ENCODE data around the gene CMSS1. TPM values are rescaled to one million over a fixed set of nuclear protein-coding genes. Genes with fewer than 3 reads are reported as not detected.

The CMSS1 gene
- 10 to 100 TPM; 18.5 to 27.6 TPM for total RNA-seq
- long read RNA-seq, donor 1, partial matches to known transcripts, result 0 of 7 reads
- long read RNA-seq, donor 1, other reads (novel, unspliced or antisense), result 7 of 7 reads
- long read RNA-seq, donor 2, partial matches to known transcripts, result 1 of 95 reads
- long read RNA-seq, donor 2, other reads (novel, unspliced or antisense), result 94 of 95 reads

- intact Hi-C loops (cut with DNase I), result no loop called here
- DNase-seq (ENCODE audit: low spot score), result peak; percentile 98
Observed at GRCh38 chr3:99817437-99818240, at the start of gene CMSS1. Gene CMSS1, plus strand, starts transcription at chr3:99817862.

- intact Hi-C loops (cut with DNase I), result no loop called here
- no peak for DNase-seq (ENCODE audit: low spot score)
Observed at GRCh38 chr3:99768126-99768525, 49.5 kb upstream of the CMSS1 start.

- intact Hi-C loops (cut with DNase I), result no loop called here
- DNase-seq (ENCODE audit: low spot score), result no peak
Observed at GRCh38 chr3:99768808-99769501, 48.7 kb upstream of the CMSS1 start.

GRCh38 chr3:99772171-99772570 lies 45.5 kb upstream of the CMSS1 start:
- intact Hi-C loops (cut with DNase I), result no loop called here
- no peak for DNase-seq (ENCODE audit: low spot score)

- DNase-seq (ENCODE audit: low spot score), result no peak
- intact Hi-C loops (cut with DNase I), result no loop called here
Observed at GRCh38 chr3:99772671-99773070, 45.0 kb upstream of the CMSS1 start.

- DNase-seq (ENCODE audit: low spot score), result no peak
- intact Hi-C loops (cut with DNase I), result no loop called here
Observed at GRCh38 chr3:99774467-99774866, 43.2 kb upstream of the CMSS1 start.

GRCh38 chr3:99776516-99777209 lies 41.0 kb upstream of the CMSS1 start:
- no peak for DNase-seq (ENCODE audit: low spot score)
- intact Hi-C loops (cut with DNase I), result no loop called here

GRCh38 chr3:99777210-99777549 lies 40.5 kb upstream of the CMSS1 start:
- intact Hi-C loops (cut with DNase I), result no loop called here

GRCh38 chr3:99777708-99778107 lies 40.0 kb upstream of the CMSS1 start:
- no peak for DNase-seq (ENCODE audit: low spot score)
- intact Hi-C loops (cut with DNase I), result no loop called here

More at GRCh38 chr3:99777210-99777549, 40.5 kb upstream of the CMSS1 start:
- DNase-seq (ENCODE audit: low spot score), result no peak

- intact Hi-C loops (cut with DNase I), result no loop called here
- DNase-seq (ENCODE audit: low spot score), result no peak
Observed at GRCh38 chr3:99780749-99781148, 36.9 kb upstream of the CMSS1 start.

- no peak for DNase-seq (ENCODE audit: low spot score)
- intact Hi-C loops (cut with DNase I), result no loop called here
Observed at GRCh38 chr3:99781761-99782160, 35.9 kb upstream of the CMSS1 start.

- intact Hi-C loops (cut with DNase I), result no loop called here
- DNase-seq (ENCODE audit: low spot score), result no peak
Observed at GRCh38 chr3:99783011-99783573, 34.6 kb upstream of the CMSS1 start.

- DNase-seq (ENCODE audit: low spot score), result no peak
- intact Hi-C loops (cut with DNase I), result no loop called here
Observed at GRCh38 chr3:99789011-99789721, 28.5 kb upstream of the CMSS1 start.

- intact Hi-C loops (cut with DNase I), result no loop called here
- no peak for DNase-seq (ENCODE audit: low spot score)
Observed at GRCh38 chr3:99794485-99794884, 23.2 kb upstream of the CMSS1 start.

GRCh38 chr3:99795573-99795972 lies 22.1 kb upstream of the CMSS1 start:
- no peak for DNase-seq (ENCODE audit: low spot score)
- intact Hi-C loops (cut with DNase I), result no loop called here

GRCh38 chr3:99799422-99799821 lies 18.2 kb upstream of the CMSS1 start:
- no peak for DNase-seq (ENCODE audit: low spot score)
- intact Hi-C loops (cut with DNase I), result no loop called here

- intact Hi-C loops (cut with DNase I), result no loop called here
- DNase-seq (ENCODE audit: low spot score), result no peak
Observed at GRCh38 chr3:99803297-99803696, 14.4 kb upstream of the CMSS1 start.

- intact Hi-C loops (cut with DNase I), result no loop called here
Observed at GRCh38 chr3:99805160-99805559, 12.5 kb upstream of the CMSS1 start.

GRCh38 chr3:99808163-99808794 lies 9.4 kb upstream of the CMSS1 start:
- no peak for DNase-seq (ENCODE audit: low spot score)
- intact Hi-C loops (cut with DNase I), result no loop called here

More at GRCh38 chr3:99805160-99805559, 12.5 kb upstream of the CMSS1 start:
- no peak for DNase-seq (ENCODE audit: low spot score)

All from posterior vena cava (tissue), 2 donors.